GM19438 (cell line): ENCODE measurements around the gene MTFMT.
"Not testable (repeated sequence)": the region's sequence is repeated elsewhere in the genome, so short reads cannot be mapped to it uniquely, and the experiment has no call there.

Experiments used
- ATAC-seq: cut with Tn5 transposase; IDR thresholded peaks from one replicate; pipeline ENCODE4 v1.9.1; 2021; ENCODE audit warnings: low read depth; ENCODE audit not compliant: unreplicated experiment

Gene MTFMT

DNA sequence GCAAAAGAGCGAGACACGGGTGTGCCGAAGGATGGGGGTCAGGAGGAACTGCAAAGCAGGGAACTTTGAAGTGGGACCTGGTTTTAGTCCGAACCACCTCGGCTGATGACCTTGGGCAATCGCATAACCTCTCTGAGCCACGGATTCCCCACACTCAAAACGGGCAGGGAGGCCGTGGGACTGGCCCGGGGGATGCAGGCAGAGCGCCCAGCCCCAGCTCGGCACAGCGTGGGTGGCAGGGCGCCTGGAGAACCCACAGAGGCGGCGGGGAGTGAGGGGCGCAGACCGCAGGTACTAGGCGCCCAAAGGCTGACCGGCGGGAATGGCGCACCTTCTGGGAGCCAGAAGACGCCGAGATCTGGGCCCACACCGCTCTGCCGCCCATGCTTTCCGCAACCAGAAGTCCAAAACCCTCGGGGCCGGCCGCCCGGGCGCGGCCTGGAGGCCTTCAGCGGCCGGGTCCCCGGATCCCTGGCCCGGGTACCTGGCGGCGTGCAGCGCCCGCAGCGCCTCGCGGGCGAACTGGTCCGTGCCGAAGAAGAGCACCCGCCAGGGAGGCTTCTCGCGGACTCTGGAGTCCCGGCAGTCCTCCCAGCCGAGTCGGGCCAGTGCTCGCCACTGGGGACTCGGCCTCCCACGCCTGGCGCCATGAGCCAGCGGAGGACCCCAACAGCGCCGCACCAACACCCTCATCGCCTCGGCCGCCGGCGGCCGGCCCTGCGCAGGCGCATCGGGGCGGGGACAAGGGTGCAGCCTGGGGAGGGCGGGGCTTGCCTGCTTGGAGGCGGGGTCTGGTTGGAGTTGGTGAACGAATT is at the start of gene MTFMT:
Gene MTFMT, minus strand, starts transcription at position 719 of the 815 bp plus-strand sequence. Its CDS starts 26 bp downstream, at position 693.
- ATAC-seq = peak; percentile 63

DNA sequence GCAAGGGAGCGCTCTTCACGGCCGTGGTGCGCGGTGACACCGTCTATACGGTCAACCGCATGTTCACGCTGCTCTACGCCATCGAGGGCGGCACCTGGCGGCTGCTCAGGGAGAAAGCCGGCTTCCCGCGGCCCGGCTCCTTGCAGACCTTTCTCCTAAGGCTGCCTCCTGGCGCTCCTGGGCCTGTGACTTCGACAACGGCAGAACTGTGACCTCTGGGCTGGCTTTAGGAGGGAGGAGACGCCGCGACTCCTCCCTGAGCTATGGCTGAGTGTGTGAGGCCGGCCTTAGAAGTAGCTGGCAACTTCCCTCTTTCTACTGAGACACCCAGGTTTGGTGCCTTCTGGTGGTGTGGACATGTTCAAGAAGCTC is 48.5 kb upstream of the MTFMT start:
- no peak for ATAC-seq

DNA sequence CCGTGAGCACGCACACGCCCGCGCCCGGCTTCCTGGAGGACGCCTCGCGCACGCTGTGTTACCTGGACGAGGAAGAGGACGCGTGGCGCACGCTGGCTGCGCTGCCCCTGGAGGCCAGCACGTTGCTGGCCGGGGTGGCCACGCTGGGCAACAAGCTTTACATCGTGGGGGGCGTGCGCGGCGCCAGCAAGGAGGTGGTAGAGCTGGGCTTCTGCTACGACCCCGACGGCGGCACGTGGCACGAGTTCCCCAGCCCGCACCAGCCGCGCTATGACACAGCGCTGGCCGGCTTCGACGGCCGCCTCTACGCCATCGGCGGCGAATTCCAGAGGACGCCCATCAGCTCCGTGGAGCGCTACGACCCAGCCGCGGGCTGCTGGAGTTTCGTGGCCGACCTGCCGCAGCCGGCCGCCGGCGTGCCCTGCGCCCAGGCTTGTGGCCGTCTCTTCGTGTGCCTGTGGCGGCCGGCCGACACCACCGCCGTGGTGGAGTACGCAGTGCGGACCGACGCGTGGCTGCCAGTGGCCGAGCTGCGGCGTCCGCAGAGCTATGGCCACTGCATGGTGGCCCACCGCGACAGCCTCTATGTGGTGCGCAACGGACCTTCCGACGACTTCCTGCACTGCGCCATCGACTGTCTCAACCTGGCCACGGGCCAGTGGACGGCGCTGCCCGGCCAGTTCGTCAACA is 48.0 kb upstream of the MTFMT start:
- ATAC-seq = no peak

DNA sequence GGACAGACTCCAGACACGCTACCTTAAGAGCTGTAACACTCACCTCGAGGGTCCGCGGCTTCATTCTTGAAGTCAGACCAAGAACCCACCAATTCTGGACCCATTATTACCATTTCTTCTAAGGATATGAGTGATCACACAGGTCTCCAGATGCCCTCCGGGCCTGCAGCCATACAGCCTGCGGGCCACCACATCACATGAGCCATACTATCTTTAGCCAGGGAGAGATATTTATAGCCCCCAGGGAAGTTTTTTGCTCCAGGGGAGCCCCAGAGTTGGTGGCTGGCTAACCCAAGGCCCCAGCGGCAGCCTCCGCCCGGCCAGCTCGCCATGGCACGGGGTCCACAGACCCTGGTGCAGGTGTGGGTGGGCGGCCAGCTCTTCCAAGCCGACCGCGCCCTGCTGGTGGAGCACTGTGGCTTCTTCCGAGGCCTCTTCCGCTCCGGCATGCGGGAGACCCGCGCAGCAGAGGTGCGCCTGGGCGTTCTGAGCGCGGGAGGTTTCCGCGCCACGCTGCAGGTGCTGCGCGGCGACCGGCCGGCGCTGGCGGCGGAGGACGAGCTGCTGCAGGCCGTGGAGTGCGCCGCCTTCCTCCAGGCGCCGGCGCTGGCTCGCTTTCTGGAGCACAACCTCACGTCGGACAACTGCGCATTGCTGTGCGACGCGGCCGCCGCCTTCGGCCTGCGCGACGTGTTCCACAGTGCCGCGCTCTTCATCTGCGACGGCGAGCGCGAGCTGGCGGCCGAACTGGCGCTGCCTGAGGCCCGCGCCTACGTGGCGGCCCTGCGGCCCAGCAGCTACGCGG is 47.2 kb upstream of the MTFMT start, which contains the start of gene KBTBD13:
Gene KBTBD13, plus strand, starts transcription at position 261 of the 805 bp plus-strand sequence. Its CDS starts 70 bp downstream, at position 331.
- no peak for ATAC-seq

DNA sequence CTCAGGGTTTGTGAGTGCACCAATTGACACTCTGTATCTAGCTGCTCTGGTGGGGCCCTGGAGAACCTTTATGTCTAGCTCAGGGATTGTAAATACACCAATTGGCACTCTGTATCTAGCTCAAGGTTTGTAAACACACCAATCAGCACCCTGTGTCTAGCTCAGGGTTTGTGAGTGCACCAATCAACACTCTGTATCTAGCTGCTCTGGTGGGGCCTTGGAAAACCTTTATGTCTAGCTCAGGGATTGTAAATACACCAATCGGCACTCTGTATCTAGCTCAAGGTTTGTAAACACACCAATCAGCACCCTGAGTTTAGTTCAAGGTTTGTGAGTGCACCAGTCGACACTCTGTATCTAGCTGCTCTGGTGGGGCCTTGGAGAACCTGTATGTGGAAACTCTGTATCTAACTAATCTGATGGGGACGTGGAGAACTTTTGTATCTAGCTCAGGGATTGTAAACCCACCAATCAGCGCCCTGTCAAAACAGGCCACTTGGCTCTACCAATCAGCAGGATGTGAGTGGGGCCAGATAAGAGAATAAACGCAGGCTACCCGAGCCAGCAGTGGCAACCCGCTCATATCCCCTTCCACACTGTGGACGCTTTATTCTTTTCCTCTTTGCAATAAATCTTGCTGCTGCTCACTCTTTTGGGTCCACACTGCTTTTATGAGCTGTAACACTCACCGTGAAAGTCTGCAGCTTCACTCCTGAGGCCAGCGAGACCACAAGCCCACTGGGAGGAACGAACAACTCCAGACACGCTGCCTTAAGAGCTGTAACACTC is 46.4 kb upstream of the MTFMT start:
- not testable (repeated sequence) for ATAC-seq

DNA sequence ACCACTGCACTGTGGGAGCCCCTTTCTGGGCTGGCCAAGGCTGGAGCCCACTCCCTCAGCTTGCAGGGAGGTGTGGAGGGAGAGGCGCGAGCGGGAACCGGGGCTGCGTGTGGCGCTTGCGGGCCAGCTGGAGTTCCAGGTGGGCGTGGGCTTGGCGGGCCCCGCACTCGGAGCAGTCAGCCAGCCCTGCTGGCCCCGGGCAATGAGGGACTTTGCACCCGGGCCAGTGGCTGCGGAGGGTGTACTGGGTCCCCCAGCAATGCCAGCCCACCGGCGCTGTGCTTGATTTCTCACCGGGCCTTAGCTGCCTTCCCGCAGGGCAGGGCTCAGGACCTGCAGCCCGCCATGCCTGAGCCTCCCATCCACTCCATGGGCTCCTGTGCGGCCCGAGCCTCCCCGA is 45.5 kb upstream of the MTFMT start:
- ATAC-seq = not testable (repeated sequence)

DNA sequence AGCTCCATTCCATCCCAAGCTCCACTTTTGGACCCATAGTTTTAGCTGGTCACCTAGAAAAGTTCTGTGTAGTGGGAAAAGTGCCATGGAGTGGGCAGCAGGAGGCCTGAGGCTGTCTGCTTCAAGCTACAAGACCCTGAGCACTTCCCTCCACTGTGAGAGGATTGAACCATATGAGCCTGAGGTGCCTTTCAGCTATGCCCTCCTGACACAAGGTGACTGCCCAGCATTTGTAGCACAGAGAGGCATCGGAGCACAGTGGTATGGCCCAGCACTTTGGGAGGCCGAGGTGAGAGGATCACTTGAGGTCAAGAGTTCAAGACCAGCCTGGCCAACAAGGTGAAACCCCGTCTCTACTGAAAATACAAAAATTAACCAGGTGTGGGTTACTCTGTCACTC is 43.2 kb upstream of the MTFMT start:
- no peak for ATAC-seq

DNA sequence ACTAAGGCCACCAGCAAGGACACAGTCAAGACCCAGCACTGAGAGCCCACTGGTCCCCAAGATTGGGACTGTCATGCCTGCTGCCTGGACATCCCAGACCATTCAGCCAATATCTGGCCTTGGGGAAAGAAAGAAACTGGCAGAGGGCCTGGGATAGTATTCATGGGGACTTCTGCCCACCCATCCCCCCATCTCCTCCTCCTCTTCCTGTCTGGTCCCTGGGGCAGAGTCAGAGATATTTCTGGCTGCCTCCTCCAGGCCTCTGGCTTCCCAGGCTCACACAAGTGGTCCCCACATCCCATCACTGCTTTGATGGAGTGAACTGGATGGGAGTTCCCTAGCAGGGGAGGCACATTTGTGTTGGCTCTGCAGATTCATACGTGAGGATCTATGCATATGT is 42.6 kb upstream of the MTFMT start:
- no peak for ATAC-seq

DNA sequence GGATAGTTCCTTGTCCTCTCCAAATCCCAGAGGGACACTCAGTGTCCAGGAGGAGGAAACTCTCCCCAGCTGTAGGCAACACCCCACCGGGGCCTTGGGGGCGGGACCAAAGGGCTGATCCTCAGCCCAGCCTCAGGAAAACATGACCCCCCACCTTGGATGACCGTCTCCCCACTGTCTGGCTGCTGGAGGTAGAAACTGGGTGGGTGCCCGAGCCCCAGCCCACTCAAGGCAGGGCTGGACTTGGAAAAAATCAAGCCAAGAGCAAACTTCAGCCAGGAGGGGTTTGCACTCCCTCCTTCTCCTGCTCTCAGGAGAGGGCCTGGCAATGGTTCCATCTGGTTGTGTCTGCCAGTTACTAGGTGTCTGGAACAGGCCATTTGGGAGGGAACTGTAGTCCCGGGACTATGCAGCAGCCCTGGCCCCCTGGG is 42.0 kb upstream of the MTFMT start:
- ATAC-seq = no peak

DNA sequence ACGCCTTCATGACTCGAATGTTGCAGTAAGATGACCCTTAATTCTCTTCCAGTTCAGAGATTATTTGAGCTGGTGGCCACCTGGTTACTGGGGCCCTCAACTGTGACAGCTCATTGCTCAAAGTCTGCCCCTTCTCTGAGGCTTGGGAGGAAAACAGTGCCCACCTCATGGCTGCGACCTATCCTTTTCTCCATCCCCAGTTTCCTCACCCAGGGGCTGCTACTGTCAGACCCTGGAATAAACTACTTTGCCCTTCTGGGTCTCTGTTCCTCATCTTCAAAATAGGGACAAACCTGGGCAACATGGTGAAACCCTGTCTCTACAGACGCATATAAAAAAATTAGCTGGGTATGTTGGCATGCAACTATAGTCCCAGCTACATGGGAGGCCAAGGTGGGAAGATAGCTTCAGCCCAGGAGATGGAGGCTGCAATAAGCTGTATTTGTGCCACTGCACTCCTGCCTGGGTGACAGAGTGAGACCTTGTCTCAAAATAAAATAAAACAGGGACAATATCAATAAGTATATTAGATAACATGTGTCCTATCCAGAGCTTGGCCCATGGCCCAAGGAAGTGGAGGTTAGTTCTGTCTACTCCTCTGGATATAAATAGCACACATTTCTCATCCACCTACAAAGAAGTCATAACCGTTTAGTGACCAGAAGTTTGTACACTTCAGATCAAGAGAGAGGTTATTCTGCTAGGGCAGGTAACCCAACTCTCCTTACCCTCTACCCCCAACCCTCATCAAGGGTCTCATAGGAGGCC is 40.5 kb upstream of the MTFMT start:
- ATAC-seq = no peak

DNA sequence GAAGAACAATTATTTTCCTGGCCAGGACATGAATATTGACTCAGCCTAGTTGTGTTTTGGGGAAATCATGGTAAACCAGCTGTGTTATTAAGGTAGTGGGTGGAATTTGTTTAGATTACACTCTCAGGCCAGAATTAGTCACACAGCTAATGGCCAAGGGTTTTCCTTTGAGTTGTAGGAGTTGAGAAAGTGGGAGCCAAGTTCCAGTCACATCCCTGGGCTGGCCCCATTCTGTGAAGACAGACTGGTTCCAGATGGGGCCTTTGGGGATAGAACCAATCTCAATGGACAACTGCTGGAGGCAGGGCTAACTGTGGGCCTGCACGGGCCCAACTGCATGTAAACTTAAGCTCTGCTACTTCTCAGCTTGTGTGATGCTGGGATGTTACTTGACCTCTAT is 39.7 kb upstream of the MTFMT start:
- ATAC-seq = no peak

DNA sequence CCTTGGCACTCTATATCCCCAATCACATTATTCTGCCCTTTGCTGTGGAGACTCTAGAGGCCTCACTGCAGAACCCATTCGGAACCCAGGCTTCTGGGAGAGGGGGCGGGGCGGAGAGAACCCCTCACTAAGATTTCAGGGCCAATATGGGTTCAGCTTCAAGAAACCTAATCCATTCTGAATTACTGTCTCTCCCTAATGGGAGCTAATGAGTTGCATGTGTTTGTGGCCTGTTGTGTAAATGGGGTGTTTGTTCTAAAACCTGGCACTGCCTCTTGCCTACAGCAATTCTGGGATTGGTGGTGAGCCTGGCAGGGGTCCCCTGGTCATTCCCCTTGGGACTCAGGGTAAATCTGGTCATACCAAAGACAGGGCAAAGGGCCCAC is 39.0 kb upstream of the MTFMT start:
- ATAC-seq = no peak

DNA sequence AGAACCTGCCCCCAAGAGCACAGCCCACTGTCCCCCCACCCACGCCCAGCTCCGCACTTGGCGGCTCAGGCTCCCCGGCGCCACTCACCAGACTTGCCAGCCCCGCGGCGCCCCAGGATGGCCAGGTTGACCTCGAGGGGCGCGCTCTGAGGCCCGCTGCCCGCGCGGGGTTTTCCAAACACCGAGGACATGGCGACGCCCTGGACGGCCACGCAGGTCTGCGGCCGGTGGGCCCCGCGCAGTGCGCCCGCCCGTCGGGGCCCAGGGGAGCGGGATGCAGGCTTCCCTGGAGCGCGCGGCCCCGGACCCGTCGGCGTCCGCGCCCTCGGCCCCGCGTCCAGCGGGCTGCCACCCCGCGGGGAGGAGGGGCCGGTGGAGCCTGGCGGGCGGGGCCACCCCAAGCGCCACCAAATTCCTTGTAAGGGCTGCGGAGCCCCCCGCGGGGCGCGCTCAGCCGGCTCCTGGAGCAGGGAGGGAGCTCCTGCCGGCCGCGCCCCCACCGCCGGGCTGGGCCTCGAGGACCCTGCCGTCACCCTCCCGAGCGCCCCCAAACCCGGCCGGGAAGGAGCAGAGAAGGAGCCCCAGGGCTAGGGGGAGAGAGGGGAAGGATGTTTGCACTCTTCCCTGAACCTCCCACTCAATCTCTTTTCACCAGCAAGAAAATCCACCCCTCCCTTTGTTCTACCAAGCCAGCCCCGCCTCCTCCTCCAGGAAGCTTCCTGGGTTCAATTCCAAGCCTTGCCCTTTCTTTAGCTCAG is 38.4 kb upstream of the MTFMT start, which contains the start of gene RASL12:
Gene RASL12, minus strand, starts transcription at position 347 of the 758 bp plus-strand sequence. Its CDS starts 156 bp downstream, at position 191.
- ATAC-seq = no peak

DNA sequence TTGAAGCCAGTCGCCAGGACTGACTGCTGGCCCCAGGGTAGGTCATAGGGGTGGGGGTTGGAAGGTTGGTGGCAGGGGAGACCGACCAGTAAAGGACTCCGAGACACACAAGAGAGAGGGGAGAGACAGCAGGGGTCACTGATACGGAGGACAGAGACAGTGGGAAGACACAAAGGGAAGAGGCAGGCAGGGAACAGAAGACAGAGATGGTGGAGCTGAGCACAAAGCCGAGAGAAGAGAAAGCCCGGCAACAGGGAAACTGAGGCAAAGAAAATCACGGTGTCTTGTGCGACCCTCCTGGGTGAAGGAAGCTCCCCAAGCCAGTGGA is 37.8 kb upstream of the MTFMT start:
- no peak for ATAC-seq

DNA sequence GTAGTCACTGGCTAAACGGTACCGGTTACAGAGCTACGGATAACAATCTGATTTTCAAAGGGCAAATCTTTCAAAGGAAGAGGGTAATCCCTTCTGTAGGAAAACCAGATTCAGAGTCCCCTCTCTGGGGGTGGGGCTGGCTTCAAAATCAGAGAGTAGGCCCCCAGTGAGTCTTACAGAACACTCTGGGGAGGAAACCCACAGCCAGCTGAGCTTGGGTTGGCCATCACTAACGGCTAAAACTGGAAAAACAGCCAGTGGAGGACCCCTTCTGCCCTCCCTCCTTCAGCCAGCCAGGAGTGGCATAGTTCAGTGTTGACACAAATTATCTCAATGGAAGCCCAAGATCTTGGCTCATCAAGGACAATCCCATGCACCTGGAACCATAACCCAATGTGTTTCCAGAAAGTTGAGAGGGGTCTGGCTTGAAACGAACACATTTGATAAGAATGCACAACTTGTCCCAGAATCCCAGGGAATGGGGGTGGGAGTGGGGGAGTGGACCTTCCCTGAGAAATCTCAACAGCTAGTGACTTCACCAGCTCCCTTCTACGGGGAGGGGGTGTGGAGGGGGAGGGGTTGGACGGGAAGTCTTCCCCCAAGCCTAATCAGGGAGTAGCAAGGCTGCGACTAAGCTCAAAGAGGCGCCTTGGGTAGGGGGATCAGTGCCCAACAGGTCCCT is 37.3 kb upstream of the MTFMT start:
- ATAC-seq = no peak

DNA sequence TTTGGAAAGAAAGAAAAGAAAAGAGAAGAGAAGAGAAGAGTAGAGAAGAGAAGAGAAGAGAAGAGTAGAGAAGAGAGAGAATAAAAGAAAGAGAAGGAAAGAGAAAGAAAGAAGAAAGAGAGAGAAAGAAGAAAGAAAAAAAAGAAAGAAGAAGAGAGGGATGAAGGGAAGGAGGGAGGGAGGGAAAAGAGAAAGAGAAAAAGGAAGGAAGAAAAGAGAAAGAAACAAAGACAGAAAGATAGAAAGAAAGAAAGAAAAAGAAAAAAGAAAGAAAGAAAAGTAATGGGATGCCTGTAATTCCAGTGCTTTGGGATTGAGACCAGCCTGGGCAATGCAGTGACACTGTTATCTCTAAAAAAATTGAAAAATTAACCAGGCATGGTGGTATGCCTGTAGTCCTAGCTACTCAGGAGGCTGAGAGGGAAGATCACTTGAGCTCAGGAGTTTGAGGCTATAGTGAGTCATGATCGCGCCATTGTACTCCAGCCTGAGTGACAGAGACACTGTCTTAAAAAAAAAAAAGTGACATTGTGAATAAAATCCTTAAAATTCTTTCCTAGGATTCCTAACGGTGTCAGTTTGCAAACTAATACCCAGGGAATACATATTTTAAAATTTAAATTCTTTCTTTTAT is 36.7 kb upstream of the MTFMT start:
- no peak for ATAC-seq

DNA sequence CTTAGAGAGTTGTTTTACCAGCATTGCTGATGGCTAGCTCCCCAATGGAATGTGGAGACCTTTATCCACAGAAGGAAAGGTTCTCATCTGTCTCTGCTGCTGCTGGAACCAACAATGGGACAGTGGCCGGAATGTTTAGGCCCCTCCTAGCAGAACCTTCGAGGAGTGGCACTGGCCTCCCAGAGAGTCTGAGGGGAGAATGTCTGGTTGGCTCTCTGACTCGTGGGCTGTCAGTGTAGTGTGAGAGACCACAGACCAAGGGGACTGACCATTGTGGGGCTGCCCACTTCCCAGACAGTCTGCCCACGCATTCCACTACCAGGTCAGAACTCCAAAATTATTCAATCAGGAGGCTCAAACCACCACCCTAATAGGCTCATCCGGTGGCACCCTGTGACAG is 33.3 kb upstream of the MTFMT start:
- ATAC-seq = no peak

DNA sequence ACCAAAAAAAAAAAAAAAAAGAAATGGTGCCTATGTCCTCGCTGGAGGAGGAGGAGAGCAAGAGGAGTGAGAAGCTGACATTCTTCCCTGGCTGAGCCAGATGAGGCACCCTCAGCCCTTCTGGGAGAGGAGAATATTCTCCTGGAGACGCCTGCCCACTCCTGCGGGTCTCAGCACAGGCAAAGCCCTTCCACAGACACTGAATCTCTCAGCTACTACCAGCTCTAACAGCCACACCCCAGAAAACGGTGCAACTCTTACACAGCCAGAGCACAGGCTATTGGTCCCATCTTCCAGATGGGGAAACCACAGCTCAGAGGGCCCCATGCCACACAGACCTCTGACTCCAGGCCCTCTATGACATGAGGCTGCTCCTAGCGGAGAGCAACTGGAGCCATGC is 32.6 kb upstream of the MTFMT start:
- no peak for ATAC-seq
